ENCODE results near the gene MAPKAP1.
A peak's percentile ranks its signal among the peaks of the same experiment; 100 is the strongest.

Gene MAPKAP1

DNA sequence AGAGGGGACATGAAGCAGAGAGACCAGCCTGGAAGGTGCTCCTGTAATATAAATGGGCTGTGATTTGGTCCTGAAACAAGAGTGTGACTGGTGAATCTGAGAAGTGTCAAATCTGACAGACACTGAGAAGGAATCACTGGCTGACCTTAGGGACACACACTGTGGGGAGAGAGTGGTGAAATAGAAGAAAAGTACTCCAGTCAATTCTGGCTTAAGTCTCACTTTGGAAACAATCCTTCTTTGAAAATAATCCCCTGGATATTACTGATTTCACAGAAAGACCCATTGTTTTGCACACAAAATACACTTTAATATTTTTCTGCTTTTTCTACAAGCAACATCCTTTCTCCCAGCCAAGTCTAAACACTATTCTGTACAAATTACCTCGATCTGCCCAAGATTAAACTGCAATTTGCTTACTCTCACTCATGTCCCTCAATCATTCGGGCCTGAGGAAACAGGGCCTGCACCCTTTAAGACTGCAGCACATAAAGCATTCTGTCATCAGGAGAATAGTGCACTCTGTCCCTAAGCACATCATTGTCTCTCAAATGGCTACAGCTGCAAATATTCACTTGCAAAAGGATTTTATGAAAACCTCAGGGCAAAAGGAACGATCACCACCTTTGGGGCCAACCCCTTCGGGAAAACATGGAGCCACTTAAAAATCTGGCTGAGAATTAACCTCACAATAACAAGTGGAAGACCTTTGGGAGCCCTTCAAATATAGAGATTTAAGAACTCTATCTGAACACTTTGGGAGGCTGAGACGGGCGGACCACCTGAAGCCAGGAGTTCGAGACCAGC is 68.6 kb downstream of the MAPKAP1 start:
- no peak for DNase-seq

DNA sequence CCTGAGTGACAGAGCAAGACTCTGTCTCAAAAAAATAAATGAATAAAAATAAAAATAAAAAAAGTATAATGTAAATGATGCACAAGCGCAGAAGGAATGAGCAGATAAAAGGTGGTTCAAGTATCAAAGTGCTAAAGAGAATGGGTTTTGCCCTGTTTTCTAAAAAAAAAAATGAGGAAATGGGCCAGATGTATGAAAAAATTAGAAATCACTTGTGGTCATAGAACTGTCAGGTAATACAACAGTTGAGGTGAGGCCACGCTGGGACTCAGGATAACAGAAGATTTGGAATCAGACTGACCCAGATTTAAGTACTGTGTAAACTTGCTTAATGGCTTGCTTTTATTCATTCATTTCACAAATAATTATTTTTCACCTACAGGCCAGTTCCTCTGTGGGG is 69.8 kb downstream of the MAPKAP1 start:
- DNase-seq = no peak

DNA sequence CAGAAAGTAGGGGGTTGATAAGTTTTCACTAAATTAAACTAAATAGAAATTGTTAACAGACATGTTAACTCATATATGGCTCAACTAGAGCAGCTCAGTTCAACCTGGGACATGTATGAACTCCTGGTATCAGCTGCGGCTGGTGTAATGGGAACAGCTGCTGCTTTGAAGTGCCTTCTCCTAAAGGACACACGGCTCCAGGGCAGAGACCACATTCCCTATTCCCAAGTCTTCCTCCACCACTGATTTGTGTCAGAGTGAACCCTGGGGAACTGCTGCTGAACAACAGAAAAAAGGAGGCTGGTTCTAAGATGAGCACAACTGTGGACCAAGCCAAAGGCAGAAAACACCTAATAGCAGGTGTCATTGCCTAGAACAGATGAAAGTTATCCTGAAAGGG is 71.1 kb downstream of the MAPKAP1 start:
- DNase-seq = no peak

DNA sequence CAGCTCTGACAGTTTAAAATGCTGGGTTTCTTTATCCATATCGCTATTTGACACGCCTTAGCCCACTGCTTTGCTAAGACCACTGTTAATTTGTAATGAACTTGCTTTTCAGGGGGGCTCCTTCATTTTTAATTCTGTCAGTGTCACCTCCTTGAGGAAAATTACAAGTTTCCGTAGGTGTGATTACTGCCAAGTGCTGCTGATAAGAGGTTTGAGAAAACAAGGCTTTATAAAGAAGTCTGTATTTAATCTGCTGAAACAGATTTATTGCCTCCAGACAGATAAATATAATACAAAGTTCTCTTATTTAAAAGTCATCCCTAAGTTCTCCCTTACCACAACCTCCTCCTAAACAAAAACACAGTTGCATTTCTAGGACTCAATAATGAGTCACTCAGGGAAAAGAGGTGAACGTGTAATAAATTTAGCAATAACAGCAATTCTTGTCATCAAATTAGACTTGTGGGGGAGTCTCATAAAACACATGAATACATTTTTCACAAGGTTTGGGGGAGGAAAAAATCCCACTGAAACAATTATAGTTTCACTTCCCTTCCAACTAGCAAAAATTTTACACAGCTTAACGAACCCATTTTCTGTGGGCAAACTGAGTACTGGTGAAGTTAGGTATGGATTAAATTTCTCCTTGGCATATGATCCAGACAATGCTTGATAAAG is 72.8 kb downstream of the MAPKAP1 start:
- no peak for DNase-seq

DNA sequence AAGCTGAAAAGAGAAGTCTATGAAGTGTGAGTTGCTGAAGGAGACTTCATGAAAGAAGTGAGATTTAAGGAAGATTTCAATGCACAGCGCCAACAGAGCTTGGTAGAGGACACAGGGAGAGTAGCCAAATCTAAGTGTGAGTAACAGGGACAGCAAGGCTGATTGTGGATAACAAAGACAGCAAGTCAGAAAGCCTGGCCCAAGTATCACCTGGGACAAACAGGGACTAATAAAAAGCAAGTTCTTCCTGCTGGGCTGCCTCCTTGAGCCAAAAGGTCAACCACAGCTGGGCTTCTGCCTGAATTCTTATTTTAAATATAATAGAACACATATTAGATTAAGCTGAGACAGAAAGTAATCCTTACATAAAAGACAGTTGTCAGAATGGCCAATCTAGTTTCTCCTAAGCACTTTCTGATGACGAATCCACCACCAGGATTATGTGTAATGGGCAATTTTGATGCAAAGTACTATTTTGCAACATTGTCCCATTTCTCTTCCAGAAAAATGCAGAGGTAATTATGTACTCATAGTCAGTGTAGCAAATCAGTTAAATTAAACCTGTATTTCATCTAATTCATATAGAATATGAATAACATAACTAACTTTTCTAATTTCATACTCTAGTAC is 73.8 kb downstream of the MAPKAP1 start:
- DNase-seq = no peak

DNA sequence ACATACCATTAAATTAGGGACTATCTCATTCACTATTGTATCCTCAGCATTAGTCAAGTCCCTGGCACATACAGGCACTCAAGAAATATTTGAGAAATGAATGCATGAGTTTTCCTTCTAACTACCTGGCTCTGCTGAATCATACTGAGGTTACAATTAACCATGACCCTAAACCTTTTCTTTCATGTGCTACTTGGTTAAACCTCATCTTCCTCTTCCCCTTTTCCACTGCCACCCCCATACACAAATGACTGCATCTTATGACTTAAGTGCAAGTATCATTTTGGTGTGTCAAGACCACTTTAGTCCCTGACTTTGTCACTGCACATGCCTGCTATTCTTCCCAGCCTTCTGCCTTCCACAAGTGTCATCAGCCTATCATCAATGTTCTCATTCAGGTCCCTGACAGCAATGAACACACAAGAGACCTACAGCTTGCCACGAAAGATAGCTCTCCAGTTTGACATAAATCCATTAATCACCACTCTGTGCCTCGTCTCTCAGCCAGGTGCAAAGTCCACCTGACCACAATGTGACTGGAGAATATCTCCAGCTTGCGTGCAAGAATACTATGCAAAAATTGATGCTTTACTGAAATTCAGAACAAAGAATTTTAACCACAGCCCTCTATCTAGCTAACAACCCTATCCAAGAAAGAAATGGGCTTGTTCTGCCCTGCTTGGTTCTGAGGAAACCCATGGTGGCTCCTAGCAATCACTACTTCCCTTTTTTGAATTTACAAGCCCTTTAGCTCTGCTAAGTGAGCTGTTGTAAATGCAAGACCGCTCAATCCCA is 74.5 kb downstream of the MAPKAP1 start:
- peak; percentile 57 to 63 for DNase-seq

DNA sequence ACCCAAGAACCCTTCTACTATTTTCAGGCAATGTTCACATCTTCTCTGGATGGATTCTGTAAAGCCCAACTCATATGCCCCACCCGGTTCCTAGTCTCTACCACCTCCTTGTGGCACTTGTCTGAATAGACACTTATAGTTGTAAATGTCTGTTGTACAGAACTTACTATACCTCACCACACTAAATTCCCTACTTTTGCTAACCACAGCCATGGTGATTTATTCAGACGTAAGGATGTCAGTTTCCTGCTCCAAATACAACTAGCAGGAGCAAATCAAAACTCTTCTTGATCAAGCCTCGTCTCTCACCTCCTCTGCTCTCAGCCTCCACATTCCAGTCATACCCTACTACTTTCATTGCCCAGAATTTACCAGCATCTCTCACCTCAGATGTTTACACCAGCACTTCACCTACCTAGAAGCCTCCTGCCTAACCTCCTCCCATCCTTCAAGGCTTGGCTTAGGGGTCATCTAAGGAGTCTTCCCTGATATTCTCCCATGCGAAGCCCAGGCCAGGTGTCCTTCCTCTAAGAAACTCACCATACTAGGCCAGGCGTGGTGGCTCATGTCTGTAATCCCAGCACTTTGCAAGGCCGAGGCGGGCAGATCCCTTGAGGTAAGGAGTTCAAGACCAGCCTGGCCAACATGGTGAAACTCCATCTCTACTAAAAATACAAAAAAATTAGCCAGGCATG is 75.5 kb downstream of the MAPKAP1 start:
- DNase-seq = peak; percentile 45 to 53

DNA sequence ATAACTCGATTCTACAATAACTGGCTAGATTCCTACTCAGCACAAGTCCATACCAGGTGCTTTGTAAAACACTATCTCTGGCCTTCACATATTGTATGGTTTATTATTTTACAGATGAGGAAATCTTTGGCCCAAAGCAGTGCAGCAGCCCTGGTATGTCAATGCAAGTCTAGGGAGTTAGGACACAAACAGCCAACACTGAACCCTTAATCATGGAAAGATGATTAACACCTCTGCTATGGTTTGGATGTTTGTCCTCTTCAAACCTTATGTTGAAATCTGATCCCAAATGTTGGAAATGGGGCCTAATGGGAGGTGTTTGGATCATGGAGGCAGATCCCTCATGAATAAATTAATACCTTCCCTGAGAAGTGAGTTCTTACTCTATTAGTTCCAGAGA is 76.6 kb downstream of the MAPKAP1 start:
- no peak for DNase-seq

DNA sequence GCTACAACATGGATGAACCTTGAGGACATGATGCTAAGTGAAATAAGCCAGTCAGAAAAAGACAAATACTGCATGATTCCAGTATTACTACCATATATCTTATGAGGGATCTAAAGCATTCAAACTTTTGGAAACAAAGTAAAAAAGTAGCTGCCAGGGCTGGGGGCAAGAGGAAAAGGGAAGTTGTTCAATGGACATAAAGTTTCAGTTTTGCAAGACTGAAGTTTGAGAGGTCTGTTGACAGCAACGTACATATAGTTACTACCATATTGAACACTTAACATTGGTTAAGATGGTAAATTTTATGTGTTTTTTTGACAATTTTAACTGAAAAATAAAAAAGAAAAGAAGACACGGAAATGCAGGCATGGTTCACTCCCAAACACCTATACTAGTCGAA is 77.6 kb downstream of the MAPKAP1 start:
- no peak for DNase-seq

DNA sequence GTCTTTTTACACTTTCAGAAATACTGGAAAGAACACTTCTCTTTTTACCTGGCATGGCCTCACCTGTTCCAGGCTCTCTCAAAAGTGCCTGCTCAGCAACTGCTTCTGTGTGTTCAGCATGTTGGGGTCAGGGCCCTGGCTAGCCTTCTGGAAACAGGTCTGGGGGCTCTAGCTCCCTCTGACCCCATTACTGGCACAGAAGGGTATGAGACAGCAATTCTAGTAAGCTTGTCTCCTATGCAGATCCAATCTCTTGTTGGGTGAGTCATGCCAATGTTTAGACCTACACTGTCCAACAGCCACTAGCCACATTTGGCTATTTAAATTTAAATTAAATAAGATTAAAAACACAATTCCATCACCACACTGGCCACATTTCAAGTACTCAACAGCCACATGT is 80.8 kb downstream of the MAPKAP1 start:
- no peak for DNase-seq

DNA sequence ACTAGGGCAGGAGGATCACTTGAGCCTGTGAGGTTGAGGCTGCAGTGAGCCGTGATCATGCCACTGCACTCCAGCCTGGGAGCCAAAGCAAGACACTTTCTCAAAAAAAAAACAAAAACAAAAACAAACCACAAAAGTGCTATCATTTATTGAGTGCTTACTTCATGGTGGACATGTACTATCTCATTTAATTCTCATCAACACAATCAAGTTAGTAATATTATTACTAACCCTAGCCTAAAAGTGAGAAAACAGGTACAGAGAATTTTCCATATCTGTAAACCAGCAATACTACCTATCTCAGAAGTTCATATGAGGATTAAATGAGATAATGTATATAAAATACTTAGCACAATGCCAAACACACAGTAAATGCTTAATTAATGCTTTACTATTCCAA is 85.8 kb downstream of the MAPKAP1 start:
- no peak for DNase-seq

DNA sequence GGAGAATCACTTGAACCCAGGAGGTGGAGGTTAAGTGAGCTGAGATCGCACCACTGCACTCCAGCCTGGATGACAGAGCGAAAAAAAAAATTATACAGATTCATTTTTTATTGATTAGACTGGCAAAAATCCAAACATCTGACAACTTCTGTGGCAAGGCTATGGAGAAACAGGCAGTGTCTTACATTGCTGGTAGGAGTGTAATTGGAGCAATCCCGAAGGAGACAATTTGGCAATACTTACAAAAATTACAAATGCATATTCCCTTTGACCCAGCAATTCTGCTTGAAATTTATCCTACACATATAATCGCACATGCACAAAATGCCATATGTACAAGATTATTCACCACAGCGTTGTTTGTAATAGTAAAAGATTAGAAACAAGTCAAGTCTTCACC is 86.8 kb downstream of the MAPKAP1 start:
- no peak for DNase-seq

DNA sequence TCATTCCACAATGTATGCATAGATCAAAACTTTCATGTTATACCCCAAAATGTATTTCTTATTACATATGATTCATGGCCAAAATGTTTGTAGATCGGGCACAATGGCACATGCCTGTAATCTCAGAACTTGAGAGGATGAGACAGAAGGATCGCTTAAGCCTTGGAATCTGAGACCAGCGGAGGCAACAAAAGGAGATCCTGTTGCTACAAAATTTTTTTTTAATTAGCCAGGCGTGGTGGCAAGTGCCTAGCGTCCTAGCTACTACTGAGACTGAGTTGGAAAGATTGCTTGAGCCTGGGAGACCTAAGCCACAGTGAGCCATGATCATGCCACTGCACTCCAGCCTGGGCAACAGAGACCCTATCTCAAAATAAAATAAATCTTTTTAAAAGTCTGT is 89.9 kb downstream of the MAPKAP1 start:
- no peak for DNase-seq

DNA sequence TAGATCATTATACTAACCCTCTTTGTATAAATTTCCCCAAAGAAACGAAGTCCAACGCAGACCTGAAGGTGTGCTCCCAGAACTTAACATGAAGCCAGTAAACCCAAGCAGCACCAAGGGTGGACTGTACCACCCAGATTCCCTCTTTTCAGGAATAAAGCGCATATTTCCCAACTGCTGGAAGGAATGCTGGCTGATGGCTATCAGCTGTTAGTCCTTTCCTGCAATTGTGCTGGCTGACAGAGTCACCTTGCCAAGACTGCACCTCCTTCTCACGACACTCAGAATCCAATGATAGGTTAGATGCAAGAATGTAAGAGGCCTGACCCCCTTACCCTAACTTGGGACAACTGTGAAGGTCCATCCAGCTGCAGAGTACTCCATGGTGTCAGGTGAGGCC is 93.9 kb downstream of the MAPKAP1 start:
- DNase-seq = no peak

DNA sequence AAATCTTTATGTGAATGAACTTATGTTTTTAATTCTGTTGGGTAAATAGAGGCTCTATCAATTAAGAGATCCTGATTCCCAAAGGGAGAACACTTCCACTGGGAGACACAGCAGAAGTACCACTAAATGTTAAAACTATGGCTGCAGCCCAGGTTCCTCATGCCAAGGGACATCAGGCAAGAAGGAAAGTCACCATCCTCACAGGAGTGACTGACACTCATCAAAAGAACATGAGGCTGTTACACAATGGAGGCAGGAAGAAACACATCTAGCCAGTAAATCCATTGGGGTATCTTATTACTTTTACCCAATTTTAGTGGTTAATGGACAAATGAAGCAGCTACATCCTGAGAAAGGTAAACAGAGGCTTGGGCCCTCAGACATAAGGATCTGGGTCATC is 94.4 kb downstream of the MAPKAP1 start:
- DNase-seq = no peak

DNA sequence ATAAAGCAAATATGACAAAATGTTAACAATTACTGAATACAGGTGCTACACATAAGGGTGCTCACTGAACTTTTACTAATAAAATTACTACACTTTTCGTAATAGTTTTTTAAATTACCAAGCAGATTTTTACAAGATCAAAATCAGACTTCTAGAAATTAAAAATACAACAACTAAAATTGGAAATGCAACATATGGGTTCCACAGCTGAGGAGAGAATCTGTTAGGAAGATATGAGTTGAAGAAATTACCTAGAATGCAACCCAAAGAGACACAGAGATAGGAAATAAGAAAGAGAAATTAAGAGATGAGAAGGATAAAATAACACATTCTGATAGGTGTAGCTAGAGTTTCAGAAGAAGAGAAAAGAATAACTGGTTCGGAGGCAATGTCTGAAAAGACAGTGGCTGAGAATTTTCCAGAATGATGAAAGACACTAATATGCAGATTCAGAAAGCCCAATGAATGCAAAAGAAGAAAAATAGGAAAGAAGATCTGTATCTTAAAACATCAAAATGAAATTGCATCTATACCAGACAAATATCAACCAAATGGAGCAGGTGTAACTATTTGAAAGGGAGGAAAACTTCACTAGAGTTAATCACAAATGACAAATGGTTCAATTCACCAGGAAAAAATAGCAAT is 95.8 kb downstream of the MAPKAP1 start:
- no peak for DNase-seq

DNA sequence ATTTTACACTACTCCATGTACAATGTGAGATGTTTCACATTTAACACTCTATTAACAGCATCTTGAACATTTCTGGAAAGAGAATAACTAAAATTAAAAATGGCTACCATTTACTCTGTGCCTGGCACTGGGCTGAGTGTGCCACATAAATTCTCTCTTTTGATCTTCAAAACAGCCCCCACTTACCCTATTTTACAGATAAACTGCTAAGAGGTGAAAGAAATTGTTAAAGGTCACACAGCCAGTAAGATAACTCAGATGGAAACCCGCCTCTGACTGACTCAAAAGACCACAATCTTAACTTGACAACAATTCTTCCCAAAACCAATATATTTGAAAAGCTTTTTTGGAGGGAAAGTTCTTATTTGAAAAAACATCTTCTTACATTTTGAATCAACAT is 97.3 kb downstream of the MAPKAP1 start:
- DNase-seq = no peak

DNA sequence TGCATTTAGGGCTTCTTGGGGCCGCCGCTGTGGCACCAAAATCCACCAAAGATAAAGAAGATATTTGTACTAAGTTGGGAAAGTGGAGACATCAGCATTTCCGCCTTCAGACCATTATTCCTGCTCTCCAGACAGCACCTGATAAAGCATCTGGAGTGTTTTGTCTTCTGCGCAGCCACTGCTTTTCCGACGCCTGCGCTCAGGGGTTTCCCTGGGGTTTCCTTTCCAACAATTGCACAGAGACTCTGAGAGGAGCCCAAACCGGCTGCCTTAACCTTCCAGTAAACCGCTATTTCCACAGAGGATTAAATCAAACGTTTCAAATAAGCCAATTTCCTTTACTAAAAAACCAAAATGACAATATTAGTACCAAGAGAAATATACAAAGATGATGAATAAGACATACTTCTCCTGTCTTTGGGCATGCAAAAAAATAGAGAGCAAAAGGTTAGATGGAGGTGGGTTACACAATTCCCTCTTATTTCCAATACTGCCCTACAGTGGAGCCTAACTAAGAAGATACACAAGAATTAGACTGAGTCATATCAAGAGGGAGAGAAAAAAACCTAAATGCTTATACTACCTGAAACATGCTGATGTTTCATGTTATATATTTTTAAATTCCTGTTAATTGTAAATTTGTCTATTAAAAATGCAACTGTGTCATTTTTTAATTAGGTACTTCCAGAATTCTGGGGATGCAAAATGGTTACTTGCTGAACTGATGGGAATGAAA is 98.4 kb downstream of the MAPKAP1 start:
- no peak for DNase-seq

DNA sequence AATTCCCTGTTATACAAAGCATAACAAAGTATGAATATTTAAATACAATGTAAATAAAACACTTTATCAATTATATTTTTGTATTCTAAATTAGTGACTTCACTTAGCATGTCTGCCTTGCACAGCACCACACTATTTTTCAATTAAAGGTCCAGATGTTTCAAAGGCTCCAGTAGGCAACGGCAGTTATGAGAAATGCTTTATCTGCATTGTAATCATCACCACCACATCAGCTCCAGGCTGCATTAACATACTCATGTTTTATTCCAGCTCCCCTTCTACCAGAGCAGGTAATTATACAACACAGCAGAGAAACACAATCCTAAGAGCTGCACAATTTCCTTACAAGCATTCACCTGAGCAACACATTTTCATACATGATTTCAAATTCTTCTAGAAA is 102.8 kb downstream of the MAPKAP1 start:
- no peak for DNase-seq

DNA sequence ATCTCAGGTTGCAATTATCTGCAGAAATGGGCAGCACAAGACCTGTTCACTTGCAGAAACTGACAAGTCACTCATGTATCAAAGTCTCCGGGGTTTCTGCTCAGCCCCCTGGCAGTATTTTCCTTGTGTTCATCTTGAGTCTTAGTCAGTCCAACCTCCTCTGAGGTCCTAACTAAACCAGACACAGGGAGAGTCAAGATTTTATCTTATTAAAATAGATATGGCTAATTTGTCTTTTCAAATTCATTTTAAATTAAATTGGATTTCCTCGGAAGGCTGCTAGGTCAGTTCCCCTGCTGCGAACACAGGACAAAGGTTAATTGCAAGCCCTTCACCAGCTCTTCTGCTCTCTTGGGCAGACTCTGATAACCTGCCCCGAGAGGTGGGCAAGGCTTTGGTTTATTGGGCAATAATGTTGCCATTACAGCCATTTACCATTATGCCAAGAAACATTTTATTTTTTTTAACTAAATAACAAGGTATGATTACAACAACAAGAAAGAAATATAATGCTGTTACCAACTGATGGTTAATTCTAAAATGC is 103.5 kb downstream of the MAPKAP1 start:
- DNase-seq = no peak

DNA sequence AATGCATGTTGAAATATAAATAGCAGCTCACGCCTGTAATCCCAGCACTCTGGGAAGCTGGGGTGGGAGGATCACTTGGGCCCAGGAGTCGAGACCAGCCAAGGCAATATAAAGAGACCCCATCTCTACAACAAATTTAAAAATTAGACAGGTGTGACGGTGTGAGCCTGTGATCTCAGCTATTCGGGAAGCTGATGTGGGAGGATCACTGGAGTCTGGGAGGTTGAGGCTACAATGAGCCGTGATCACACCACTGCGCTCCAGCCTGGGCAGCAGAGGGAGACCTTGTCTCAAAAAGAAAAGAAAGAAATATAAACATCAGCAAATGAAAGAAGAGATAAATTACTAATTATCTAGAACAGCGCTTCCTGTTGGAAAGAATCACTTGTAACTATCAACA is 105.0 kb downstream of the MAPKAP1 start:
- no peak for DNase-seq

Data from activated T-cell treated with anti-CD3 and anti-CD28 coated beads, Interleukin-2, amount 50 U/mL, for 48 hours (primary cell).